GM12801 (cell line): ENCODE data around the gene AGTPBP1.

Experiments
- TF ChIP-seq, protein P1 (sequence below): IDR thresholded peaks from one replicate; pipeline ENCODE4 v1.5.1; 2011; ENCODE audit warnings: control low read depth; ENCODE audit not compliant: insufficient read length; ENCODE audit errors: extremely low read depth

AGTPBP1 gene

DNA sequence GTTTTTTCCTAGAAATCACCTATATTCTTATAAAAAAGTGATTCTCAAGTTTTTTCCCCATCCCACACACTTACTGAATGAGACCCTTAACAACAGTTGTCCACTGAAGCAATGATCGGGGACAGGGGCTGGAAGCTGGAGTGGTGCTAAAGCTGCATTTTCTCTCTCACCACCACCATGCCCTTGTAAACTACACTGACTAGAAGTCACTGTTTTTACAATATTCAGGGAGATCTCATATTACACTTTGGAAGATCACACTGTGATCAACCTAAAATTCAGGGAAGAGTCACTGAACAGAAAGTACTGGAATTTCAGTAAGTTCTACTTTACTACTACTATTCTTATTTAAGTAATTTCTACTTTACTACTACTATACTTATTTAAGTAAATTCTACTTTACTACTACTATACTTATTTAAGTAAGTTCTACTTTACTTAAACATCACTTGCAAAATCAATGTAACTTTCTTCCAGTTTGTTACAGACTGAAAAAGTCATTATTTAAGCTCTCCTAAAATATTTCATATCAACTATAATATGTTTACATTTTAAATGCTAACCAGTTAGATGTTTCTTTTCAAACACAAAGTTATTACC is 164.3 kb downstream of the AGTPBP1 start:
- TF ChIP-seq, protein P1, sequence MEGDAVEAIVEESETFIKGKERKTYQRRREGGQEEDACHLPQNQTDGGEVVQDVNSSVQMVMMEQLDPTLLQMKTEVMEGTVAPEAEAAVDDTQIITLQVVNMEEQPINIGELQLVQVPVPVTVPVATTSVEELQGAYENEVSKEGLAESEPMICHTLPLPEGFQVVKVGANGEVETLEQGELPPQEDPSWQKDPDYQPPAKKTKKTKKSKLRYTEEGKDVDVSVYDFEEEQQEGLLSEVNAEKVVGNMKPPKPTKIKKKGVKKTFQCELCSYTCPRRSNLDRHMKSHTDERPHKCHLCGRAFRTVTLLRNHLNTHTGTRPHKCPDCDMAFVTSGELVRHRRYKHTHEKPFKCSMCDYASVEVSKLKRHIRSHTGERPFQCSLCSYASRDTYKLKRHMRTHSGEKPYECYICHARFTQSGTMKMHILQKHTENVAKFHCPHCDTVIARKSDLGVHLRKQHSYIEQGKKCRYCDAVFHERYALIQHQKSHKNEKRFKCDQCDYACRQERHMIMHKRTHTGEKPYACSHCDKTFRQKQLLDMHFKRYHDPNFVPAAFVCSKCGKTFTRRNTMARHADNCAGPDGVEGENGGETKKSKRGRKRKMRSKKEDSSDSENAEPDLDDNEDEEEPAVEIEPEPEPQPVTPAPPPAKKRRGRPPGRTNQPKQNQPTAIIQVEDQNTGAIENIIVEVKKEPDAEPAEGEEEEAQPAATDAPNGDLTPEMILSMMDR = no peak

DNA sequence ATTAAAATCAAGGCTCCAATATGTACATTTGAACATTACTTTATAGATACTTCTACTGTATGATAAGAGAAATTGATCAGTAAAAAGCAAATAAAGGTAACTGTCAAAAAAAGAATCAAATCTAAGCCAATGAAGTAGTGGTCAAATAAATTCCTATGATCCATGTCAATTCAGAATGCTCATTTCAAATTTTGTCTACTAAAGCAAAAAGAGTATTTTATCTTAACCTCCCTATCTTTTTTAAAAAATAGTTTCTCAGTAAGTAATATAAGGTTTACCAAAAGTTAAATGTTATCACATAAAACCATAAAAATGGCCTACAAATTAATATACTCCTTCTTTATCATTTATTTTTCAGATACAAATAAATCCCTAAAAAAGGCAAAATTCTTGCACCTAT is 165.9 kb downstream of the AGTPBP1 start:
- TF ChIP-seq, protein P1 = no peak

DNA sequence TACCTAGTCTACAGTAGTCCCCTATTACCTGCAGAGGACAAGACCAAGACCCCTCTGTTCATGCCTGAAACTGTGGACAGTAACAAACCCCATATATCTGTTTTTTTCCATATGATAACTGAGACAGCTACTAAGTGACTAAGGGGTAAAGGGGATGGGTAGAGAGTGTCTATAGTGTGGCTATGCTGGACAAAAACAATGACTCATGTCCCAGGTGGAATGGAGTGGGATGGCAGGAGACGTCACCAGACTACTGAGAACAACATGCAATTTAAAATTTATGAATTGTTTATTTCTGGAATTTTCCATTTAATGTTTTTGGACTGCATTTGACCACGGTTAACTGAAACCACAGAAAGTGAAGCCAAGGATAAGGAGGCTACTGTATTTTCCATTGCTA is 171.8 kb downstream of the AGTPBP1 start:
- TF ChIP-seq, protein P1 = no peak

DNA sequence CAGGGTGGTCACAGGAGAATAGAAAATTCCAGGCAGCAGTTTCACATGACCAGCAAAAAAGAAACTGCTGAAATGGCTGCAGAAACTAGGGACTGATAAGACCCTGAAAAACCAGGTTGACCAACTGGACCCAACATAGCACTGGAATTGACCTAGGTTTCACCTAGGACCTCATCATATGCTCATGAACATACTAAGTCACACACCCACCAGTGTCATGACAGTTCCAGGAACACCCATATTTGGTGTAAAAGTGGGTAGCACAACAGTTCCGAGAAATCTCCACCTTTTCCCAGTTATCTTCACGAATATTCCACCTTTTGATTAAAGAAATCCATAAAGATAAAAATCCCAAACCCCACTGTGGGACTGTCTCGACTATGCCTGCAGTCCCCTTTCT is 182.2 kb downstream of the AGTPBP1 start:
- TF ChIP-seq, protein P1 = no peak

DNA sequence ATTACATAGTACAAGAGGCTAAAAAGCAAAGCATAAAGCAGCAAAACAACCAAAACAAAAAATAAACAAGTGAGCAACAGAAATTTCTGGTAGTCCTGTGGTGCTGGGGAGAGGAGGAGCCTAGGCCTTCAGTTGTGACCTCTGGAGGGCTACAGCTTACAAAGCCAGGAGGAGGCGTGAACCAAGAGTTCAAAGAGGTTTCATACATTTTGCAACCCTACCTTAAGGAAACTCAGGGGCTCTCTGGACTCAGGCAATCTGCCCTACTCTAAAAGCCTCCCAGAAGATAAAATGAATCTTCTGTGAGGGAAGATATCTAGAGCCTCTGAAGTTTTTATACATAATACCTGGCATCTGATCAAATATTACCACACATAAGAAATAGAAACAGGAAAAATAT is 187.4 kb downstream of the AGTPBP1 start:
- TF ChIP-seq, protein P1 = no peak

DNA sequence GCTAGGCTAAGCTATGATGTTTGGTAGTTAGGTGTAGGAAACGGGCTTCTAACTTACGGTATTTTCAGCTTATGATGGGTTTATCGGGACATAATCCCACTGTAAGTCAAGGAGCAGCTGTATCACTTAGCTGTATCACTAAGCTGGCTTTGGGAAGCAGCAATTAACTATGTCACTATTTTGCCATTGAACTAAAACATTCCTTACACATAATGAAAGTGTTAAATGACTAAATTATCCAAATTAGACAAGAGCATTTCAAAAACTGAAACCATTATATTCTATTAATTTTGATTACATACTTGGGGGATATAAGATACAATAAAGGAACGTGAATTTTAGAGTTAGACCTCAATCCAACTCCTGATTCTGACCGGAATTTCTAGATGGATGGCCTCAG is 188.3 kb downstream of the AGTPBP1 start:
- TF ChIP-seq, protein P1 = no peak

DNA sequence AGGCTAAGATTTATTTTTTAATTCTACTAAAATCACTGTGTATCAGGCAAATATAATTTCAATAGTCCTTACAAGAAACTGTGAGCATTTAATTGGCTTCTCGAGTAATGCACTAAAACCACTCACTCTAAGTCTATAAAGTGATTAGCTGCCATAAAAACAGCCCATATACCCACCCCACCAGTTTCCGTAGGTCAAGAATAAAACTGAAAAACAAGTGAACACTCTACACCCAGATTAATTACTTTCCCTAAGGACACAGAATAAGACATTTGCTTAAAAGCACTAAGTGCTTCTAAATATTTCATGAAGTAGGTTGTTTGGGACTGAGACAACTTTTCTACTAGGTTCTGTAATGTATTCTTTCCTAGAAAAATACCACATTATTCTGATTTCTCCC is 194.2 kb downstream of the AGTPBP1 start:
- TF ChIP-seq, protein P1 = no peak

DNA sequence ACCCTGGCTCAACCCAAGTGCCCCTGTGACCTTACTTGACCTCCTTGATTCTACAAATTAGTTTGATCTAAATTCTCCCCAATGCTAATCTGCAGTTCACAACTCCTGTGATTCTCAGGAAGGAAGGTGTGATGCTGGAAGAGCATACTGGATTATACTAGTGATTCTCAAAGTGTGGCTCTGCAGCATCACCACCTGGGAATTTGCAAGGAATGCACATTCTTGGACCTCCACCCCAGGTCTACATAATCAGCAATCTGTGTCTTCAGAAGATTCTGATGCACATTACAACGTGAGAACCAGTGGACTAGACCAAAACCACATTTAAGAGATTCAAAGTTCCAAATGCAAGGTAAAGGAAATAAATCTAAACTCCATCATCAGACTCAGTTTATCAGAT is 198.6 kb downstream of the AGTPBP1 start:
- TF ChIP-seq, protein P1 = no peak
